ENCODE measurements around the gene CHRDL2.
"Not testable (repeated sequence)": the region's sequence is repeated elsewhere in the genome, so short reads cannot be mapped to it uniquely, and the experiment has no call there.

CHRDL2 gene

DNA sequence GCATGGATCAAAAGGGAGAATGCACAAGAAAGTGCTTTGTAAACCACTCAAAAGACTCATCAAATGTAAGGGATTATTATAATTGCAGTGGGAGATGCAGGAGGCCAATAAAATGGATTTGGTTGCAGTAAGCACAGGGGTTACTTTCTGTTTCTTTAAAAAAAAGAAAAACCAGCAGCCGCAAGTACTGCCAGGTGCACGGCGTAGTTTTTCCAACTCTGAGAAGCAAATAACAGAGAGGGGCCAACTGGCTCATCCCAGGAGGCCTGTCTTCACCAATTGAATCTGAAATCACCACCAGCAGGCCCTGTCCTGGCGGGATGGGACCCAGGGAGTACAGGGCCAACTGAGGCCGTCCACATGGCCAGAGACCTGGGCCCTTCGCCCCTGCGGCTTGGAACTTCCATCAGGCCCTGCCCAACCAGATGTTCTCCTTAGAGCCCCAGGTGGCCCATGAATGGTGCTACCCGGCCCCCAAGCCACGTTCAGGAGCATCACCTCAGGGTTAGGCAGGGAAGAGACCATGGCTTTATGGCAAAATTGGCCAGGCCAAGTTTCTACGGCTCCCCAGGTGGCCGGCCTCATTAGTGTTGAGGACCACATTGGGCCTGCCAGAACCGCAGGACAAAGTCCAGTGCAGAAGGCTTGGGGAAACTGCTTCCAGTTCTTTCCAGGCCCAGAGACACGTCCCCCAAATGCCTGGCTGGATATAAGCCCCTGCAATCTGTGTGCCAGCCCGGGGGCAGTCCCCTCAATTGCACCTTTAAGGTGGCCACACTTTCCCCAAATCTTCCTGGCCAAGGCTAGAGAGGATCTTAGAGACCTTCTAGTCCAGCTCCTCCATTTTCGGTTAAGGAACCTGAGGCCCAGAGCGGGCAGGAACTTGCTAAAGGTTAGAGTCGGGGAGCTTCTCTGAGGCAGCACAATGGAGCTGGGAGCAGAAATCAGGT, 61.7 kb downstream of the CHRDL2 start:
- DNase-seq (ENCODE audit: low read depth) = no peak

DNA sequence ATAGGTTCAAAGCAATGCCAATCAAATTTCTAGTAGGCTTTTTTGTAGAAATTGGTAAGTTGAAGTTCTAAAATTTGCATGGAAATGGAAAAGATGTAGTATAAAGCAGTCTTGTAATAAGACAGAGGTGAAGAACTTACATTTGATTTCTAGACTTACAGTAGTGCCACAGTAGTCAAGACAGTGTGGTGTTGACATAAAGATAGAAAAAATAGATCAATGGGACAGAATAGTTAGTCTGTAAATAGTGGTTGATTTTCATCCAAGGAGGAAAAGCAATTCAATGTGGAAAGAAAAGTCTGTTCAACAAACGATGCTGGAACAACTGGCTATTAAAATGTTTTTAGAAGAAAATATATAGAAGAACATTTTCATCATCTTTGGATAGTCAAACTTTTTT, 67.9 kb downstream of the CHRDL2 start:
- no peak for DNase-seq (ENCODE audit: low read depth)

DNA sequence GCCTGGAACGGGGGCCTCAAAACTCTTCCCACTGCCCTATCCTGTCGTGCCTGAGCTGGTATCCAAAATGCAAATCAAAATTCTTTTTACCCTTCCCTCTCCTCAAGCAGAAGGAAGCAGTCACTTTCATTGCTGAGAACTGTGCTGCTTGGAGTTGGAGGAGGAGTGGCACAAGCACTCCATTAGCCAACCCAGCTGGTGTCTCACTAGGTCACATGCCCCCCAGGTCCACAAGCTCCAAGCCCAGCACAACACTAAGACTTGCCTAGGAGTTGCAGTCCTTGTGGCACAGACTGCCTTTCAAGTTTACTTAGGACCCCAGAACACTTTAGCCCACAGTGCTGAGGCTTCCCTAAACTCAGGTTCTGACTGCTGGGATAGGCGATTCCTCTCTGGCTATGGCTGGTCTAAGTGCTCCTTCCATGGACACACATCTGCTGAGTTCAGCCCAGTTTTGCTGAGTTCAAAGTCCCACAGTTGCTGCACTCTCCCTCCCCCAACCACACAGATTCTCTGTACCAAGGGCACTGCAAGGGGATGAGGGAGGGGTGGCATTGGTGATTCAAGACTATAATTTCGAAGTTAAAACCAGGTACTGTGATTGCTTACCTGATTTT, 68.6 kb downstream of the CHRDL2 start:
- DNase-seq (ENCODE audit: low read depth) = no peak

DNA sequence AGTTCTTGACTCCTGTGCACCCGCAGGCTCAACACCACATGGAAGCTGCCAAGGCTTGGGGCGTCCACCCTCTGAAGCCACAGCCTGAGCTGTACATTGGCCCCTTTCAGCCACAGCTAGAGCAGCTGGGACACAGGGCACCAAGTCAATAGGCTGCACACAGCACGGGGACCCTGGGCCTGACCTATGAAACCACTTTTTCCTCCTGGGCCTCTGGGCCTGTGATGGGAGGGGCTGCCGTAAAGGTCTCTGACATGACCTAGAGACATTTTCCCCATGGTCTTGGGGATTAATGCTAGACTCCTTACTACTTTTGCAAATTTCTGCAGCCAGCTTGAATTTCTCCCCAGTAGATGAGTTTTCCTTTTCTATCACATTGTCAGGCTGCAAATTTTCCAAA, 72.1 kb downstream of the CHRDL2 start:
- not testable (repeated sequence) for DNase-seq (ENCODE audit: low read depth)

DNA sequence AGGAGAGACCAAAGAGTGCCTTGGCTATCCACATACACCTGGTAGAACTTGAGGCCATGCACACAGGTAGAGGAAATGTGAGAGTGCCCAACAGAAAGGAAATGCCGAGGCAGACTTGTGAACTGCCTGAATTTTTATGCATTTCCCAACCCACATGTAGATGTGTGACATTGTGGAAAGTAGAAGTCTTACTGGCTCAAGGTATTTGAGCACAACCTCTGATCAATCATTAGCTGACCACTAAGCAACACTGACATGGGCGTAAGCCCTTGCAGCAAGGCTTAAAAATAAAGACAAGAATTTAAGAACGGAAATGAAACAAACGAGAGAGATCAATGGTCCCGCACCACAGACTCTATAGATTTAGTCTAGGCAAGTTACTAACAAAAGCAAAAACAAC, 76.2 kb downstream of the CHRDL2 start:
- DNase-seq (ENCODE audit: low read depth) = no peak

DNA sequence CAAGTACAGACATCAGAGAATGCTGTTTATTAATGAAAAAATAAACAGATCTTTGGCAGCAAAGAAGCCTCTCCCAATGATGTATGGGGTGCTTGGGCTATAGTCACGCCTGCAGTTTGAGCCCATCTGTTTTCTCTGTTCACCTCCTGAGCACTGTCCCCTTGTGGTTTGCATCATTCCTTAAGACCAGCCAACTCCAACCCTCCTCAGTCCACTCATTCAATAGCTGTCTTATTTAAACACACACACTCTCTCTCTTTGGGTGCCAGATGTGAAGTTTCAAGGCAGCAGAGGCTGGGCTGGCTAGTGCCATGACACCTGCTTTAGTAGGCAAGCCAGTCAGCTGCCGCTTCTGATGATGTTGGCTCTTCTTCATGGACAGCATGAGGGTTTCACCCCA, 80.7 kb downstream of the CHRDL2 start:
- no peak for DNase-seq (ENCODE audit: low read depth)

DNA sequence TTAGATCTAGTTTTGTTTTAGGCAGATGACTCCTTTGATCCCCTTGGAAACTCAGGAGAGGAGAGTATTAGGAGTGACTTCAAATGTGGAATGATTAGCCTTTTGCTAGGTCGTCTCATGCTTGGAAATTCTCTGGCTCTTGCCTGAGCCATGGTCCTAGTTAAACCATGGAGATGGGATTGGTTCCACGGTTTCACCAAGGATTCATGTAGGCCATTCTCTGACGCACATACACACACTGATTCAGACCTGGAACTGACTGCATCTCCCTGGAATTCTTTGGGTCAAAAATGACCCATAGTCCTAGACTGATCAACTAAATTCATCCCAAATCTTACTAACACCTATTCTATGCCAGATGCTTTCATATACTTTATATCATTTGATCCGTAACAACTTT, 82.3 kb downstream of the CHRDL2 start:
- no peak for DNase-seq (ENCODE audit: low read depth)

DNA sequence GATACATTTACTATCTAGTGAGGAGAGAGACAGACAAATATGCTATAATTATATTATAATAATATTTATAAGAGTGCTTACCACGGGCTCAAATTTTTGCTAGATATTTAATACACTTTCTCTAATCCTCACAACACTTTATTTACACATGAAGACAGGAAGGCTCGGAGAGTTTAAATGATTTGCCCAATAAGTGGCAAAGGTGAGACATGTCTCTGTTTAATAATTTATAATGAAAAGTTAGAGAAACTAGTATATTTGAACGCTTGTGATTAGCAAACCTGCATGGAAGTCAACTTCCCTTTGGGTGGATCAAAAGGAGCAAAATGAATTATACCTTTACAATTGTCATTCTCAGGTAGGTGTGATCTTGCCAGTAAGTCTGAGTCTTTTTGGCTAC, 83.4 kb downstream of the CHRDL2 start:
- DNase-seq (ENCODE audit: low read depth) = no peak

DNA sequence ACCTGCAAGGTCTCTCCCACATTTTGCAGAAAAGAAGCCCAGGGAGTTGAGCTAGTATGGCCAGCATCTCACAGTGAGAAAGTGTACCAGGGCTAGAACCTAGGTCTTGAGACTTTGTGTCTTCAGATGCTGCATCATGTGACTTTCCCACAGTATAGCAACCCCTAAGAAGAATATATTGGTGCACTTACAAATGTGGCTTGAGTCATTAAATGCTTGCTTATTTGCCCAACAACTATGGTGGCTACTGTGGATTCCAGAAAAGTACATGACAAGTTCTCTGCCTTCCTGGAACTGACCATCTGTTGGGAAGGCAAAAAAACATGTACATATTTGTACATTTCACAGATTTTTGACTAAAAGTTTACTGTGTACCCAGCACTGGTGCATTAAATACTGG, 83.8 kb downstream of the CHRDL2 start:
- no peak for DNase-seq (ENCODE audit: low read depth)

DNA sequence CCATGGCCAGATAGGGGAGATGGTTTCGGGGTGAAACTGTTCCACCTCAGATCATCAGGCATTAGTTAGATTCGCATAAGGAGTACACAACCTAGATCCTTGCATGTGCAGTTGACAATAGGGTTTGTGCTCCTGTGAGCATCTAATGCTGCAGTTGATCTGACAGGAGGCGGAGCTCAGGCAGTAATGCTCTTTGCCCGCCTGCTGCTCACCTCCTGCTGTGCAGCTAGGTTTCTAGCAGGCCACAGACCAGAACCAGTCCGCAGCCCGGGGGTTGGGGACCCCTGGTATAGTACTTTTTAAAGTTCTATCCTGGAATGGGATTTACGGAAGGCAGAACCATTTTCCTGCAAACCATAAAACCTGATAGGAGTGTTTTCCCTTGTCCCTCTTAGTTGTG, 84.3 kb downstream of the CHRDL2 start:
- DNase-seq (ENCODE audit: low read depth) = no peak

All from stimulated activated CD8-positive, alpha-beta memory T cell treated with anti-CD3 and anti-CD28 coated beads, Interleukin-7, amount 100 ng/mL, for 24 hours (primary cell).